Bronchial epithelial cell (primary cell): Measurements from ENCODE around the gene ARAP3. TPM values are rescaled to one million over a fixed set of nuclear protein-coding genes. Genes with fewer than 3 reads are reported as not detected.

ENCODE experiments used
- DNase-seq: peaks from one replicate; pipeline ENCODE4 v3.0.0-alpha.2; 2010; ENCODE audit warnings: low read depth
- FAIRE-seq: peaks from 2 replicates; lab custom pipeline; 2011; peaks lifted over from hg19 to GRCh38; lab: Jason Lieb, UNC
- H3K27me3 ChIP-seq: 2 replicates; pipeline ENCODE4 v1.5.1; 2011; ENCODE audit warnings: low read length; ENCODE audit not compliant: control insufficient read depth, insufficient read depth
- H3K36me3 ChIP-seq: 2 replicates; pipeline ENCODE4 v1.5.1; 2011; ENCODE audit warnings: low read length; ENCODE audit not compliant: control insufficient read depth, insufficient read depth
- H3K4me3 ChIP-seq: 2 replicates; pipeline ENCODE4 v1.5.1; 2011; ENCODE audit warnings: mild to moderate bottlenecking, low read depth, low read length, control low read depth
- CTCF ChIP-seq: IDR thresholded peaks from 2 replicates; pipeline ENCODE4 v1.5.1; 2011; ENCODE audit warnings: mild to moderate bottlenecking, moderate library complexity, low read length, control low read depth, inconsistent platforms; ENCODE audit not compliant: insufficient read depth, severe bottlenecking
- total RNA-seq: library from RNA; depleted of rRNA; stranded (reverse); fragments of >200 nt; gene quantifications from 2 replicates; pipeline ENCODE4 v1.2.1, GENCODE V29; 2014

ARAP3 gene
- total RNA-seq, 1 donor from 2014 or later: 3.7 TPM

- Histone ChIP-seq H3K36me3 (peaks cover 3% of the 10 kb centered on the region), H3K4me3 (peak overlapping the region; percentile 96), H3K27me3 (no peaks in the 10 kb centered on the region)
- FAIRE-seq: no peak
- DNase-seq: no peak
- TF ChIP-seq CTCF: no peak
Observed at GRCh38 chr5:141637123-141637766, 44.8 kb downstream of the ARAP3 start.

GRCh38 chr5:141636413-141637122, 45.5 kb downstream of the ARAP3 start, which contains the start of the genes HDAC3 and RELL2:
Gene HDAC3, minus strand, starts transcription at chr5:141636849. Its CDS starts 59 bp downstream, at chr5:141636790.
Gene RELL2, plus strand, starts transcription at chr5:141636997. Its CDS starts 1,229 bp downstream, at chr5:141638226.
- H3K27me3 ChIP-seq: no peaks in the 10 kb centered on the region
- H3K4me3 ChIP-seq: peak within 1 kb of the TSS; percentile 96
- no peak for TF ChIP-seq CTCF
- H3K36me3 ChIP-seq: peaks cover 3% of the 10 kb centered on the region
- DNase-seq: peak; percentile 83
- FAIRE-seq: no peak

GRCh38 chr5:141636106-141636412, 46.0 kb downstream of the ARAP3 start:
- H3K27me3 ChIP-seq: no peaks in the 10 kb centered on the region
- H3K36me3 ChIP-seq: peaks cover 3% of the 10 kb centered on the region
- peak overlapping the region; percentile 96 for H3K4me3 ChIP-seq
- FAIRE-seq (no peak), DNase-seq (no peak)
- TF ChIP-seq CTCF: no peak

GRCh38 chr5:141635646-141636045, 46.4 kb downstream of the ARAP3 start:
- H3K4me3 ChIP-seq: peak overlapping the region; percentile 96
- no peak for FAIRE-seq
- TF ChIP-seq CTCF: no peak
- no peak for DNase-seq
- no peaks in the 10 kb centered on the region for H3K27me3 ChIP-seq
- peaks cover 3% of the 10 kb centered on the region for H3K36me3 ChIP-seq

GRCh38 chr5:141634720-141635119, 47.3 kb downstream of the ARAP3 start:
- FAIRE-seq (no peak), DNase-seq (no peak)
- H3K27me3 ChIP-seq: no peaks in the 10 kb centered on the region
- H3K36me3 ChIP-seq: peaks cover 6% of the 10 kb centered on the region
- H3K4me3 ChIP-seq: no peak overlapping the region
- no peak for TF ChIP-seq CTCF
